Esophagus (tissue), 2 donors: Measurements from ENCODE around the gene CPAMD8. TPM values are rescaled to one million over a fixed set of nuclear protein-coding genes. Genes with fewer than 3 reads are reported as not detected.

ENCODE experiments used
- H3K27ac ChIP-seq, 2 donors: one replicate each; pipeline ENCODE4 v1.5.1; 2013; ENCODE audit warnings: low read depth in 2 of 2, mild to moderate bottlenecking in 2 of 2, inconsistent platforms in 1 of 2, low read length in 1 of 2, moderate library complexity in 1 of 2
- H3K27me3 ChIP-seq, 2 donors: one replicate each; pipeline ENCODE4 v1.6.1; 2013; ENCODE audit warnings: low read length in 2 of 2, control low read depth in 1 of 2, mild to moderate bottlenecking in 1 of 2; ENCODE audit not compliant: insufficient read depth in 2 of 2, control insufficient read depth in 1 of 2
- H3K36me3 ChIP-seq, 2 donors: one replicate each; pipeline ENCODE4 v1.6.1; 2013; ENCODE audit warnings: low read length in 1 of 2; ENCODE audit not compliant: control insufficient read depth in 2 of 2, insufficient read depth in 2 of 2
- H3K4me1 ChIP-seq, 2 donors: one replicate each; pipeline ENCODE4 v1.6.1; 2013; ENCODE audit warnings: low read length in 1 of 2; ENCODE audit not compliant: control insufficient read depth in 2 of 2, insufficient read depth in 2 of 2
- H3K4me3 ChIP-seq, 2 donors: one replicate each; pipeline ENCODE4 v1.5.1; 2013; ENCODE audit warnings: low read length in 2 of 2, mild to moderate bottlenecking in 2 of 2, low read depth in 1 of 2, moderate library complexity in 1 of 2
- H3K9me3 ChIP-seq, 2 donors: one replicate each; pipeline ENCODE4 v1.6.1; 2013; ENCODE audit warnings: mild to moderate bottlenecking in 2 of 2, low read depth in 1 of 2, low read length in 1 of 2, moderate library complexity in 1 of 2; ENCODE audit not compliant: control insufficient read depth in 2 of 2, insufficient read depth in 1 of 2
- WGBS, 2 donors: extraction: QIAGEN DNeasy Blood & Tissue Kit; methylation state at CpG; one replicate each; pipeline ENCODE4 v1.1.7; 2013; 5-methylcytosine and 5-hydroxymethylcytosine counted together
- polyA plus RNA-seq, 2 donors: library from polyadenylated mRNA; stranded (reverse); fragments of 200-250 nt; gene quantifications; one replicate each; pipeline ENCODE4 v1.2.3, GENCODE V29; 2013
- donor health status: healthy with polysubstance abuse.
- donor health status: Bipolar disorder and iron deficiency.

CPAMD8 gene
- polyA plus RNA-seq, 2 donors, result 1.0 to 1.9 TPM

DNA sequence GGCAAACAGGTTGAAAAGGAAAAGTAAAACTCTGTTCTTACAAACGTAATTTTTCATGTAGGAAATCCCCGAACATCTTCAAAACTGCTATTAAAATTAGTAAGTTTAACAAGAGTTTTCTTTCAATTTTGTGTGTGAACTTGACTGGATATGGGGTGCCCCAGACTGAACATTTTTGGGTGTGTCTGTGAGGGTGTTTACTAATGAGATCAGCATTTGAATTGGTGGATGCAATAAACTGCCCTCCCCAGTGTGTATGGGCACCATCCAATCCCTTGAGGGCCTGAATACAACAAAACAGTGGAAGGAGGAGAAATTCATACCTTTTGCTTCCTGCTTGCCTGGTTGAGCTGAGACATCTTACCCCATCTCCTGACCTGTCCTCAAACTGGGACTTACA, 36.8 kb upstream of the CPAMD8 start:
- Histone ChIP-seq H3K27me3 (no peaks in the 10 kb centered on the region), H3K9me3 (peaks cover 0 to 5% of the 10 kb centered on the region in 2 donors), H3K27ac (no peak overlapping the region), H3K36me3 (peaks cover 0 to 8% of the 10 kb centered on the region in 2 donors), H3K4me3 (no peak overlapping the region), H3K4me1 (no peaks in the 10 kb centered on the region)
- WGBS, 2 donors, result 82 to 88% methylated on average over 2 of the region's 2 CpGs

DNA sequence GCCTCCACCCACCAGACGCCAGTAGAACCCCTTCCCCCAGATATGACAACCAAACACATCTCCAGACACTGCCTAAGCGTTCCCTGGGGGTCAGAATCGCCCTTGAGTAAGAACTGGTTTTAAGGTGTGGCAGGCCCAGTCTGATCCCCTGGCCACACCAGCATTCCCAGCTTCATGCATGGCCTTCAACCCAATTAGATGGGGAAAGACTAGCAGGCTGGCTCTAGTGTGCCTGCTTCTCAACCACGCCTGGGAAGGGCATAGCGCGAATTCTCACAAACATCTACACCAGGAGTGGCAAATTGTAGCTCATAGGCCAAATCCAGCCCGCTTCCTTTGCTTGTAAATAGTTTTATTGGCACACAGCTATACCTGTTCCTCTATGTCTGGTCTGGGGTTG, 35.1 kb upstream of the CPAMD8 start:
- H3K27me3 ChIP-seq, result no peaks in the 10 kb centered on the region
- H3K36me3 ChIP-seq, result peaks cover 0 to 12% of the 10 kb centered on the region in 2 donors
- H3K9me3 ChIP-seq, result peaks cover 0 to 10% of the 10 kb centered on the region in 2 donors
- whole genome bisulfite sequencing, 2 donors, result 87 to 93% methylated on average over 7 of the region's 7 CpGs
- no peak overlapping the region for H3K4me3 ChIP-seq
- H3K27ac ChIP-seq, result no peak overlapping the region
- H3K4me1 ChIP-seq, result no peaks in the 10 kb centered on the region

DNA sequence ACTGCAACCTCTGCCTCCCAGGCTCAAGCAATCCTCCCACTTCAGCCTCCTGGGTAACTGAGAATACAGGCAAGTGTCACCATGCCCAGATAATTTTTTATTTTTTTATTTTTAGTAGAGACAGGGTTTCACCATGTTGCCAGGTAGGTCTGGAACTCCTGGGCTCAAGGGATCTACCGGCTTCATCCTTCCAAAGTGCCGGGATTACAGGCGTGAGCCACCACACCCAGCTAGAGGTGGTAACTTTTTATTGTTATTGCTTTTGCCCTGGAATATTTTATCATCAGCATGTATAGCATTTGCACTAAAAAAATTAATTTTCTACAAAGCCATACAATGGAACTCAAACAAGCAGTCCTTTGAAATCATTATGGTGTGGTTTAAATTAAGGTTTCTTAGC, 34.6 kb upstream of the CPAMD8 start:
- no peak overlapping the region for H3K4me3 ChIP-seq
- no peaks in the 10 kb centered on the region for H3K4me1 ChIP-seq
- H3K27ac ChIP-seq, result no peak overlapping the region
- H3K27me3 ChIP-seq, result no peaks in the 10 kb centered on the region
- WGBS, 2 donors, result 82 to 88% methylated on average over 3 of the region's 3 CpGs
- peaks cover 0 to 10% of the 10 kb centered on the region in 2 donors for H3K9me3 ChIP-seq
- H3K36me3 ChIP-seq, result peaks cover 0 to 12% of the 10 kb centered on the region in 2 donors

DNA sequence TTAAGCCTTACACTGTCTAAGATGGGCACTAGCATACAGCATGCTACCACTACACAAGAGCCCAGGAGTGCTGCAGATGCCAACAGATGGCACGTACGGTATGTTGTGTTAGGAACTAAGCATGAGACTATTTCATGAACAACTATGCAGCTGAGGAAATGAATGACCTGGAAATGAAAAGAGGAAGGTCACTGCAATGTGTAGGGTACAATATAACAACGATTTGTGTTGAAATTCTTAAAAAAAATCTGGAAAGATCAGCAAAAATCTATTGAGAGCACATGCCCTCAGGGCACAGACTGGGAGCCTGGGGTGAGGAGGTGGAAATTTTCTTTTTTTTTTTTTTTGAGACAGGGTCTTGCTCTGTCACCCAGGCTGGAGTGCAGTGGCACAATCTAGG, 34.2 kb upstream of the CPAMD8 start:
- Histone ChIP-seq H3K27ac (no peak overlapping the region), H3K36me3 (peaks cover 0 to 12% of the 10 kb centered on the region in 2 donors), H3K9me3 (peaks cover 0 to 10% of the 10 kb centered on the region in 2 donors), H3K4me3 (no peak overlapping the region), H3K4me1 (no peaks in the 10 kb centered on the region), H3K27me3 (no peaks in the 10 kb centered on the region)
- WGBS, 2 donors, result 90 to 92% methylated on average over 3 of the region's 3 CpGs

DNA sequence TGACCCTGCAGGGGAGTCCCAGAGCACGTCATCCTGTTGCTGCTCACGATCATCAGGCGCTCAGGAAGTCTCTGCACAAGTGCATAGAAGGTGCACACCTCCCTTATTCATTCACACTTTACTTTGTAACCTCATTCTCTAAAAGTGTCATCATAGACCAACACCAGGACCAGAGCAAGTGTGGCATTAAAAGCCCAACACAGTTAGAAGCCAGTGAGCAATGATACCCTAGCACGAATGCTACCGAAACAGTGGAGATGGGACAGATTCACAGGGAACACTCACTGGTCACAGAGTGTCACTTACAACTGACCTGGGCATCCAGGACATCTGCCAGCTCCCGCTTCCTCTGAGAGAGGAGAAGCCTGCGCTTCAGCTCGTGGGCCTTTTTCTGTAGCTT, 31.6 kb upstream of the CPAMD8 start:
- Histone ChIP-seq H3K27ac (no peak overlapping the region), H3K27me3 (no peaks in the 10 kb centered on the region), H3K36me3 (peaks cover 4 to 24% of the 10 kb centered on the region in 2 donors), H3K9me3 (peaks cover 0 to 10% of the 10 kb centered on the region in 2 donors), H3K4me3 (no peak overlapping the region), H3K4me1 (no peaks in the 10 kb centered on the region)
- WGBS, 2 donors, result 98 to 99% methylated on average over 8 of the region's 8 CpGs

DNA sequence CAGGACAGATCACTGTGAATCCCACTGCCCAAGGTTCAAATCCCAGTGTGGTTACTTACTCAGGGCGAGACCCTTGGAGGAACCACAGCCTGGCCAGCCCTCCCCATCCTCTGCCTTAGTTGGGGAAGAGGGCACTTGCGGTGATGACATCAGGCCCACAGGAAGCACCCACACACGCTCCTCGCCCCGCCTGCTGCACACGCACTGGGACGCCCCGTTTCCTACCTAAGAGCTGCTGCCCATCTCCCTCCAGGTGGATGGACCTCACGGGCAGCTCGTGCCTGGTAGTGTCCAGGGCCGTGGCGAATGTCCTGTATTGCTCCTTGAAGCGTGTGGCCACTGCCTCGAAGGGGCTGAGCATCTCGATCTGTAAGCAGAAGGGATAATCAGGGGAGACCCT, 29.0 kb upstream of the CPAMD8 start:
- Histone ChIP-seq H3K4me1 (no peaks in the 10 kb centered on the region), H3K4me3 (no peak overlapping the region), H3K27me3 (no peaks in the 10 kb centered on the region), H3K27ac (no peak overlapping the region), H3K9me3 (peaks cover 0 to 10% of the 10 kb centered on the region in 2 donors), H3K36me3 (peaks cover 4 to 31% of the 10 kb centered on the region in 2 donors)
- WGBS, 2 donors, result 93 to 94% methylated on average over 15 of the region's 15 CpGs

DNA sequence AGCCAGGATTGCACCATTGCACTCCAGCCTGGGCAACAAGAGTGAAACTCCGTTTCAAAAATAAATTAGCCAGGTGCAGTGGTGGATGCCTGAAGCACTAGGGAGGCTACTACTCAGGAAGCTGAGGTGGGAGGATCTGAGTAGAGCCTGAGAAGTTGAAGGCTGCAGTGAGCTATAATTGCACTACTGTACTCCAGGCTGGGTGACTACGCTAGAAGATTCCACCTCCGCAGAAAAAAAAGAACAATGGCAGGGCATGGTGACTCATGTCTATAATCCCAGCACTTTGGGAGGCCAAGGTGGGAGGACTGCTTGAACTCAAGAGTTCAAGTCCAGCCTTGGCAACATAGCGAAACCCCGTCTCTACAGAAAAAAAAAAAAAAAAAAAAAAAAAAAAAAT, 28.1 kb upstream of the CPAMD8 start:
- peaks cover 0 to 10% of the 10 kb centered on the region in 2 donors for H3K9me3 ChIP-seq
- H3K4me1 ChIP-seq, result no peaks in the 10 kb centered on the region
- H3K27ac ChIP-seq, result no peak overlapping the region
- no peaks in the 10 kb centered on the region for H3K27me3 ChIP-seq
- H3K36me3 ChIP-seq, result peaks cover 4 to 31% of the 10 kb centered on the region in 2 donors
- WGBS, 2 donors, result 92 to 99% methylated on average over 5 of the region's 5 CpGs
- H3K4me3 ChIP-seq, result no peak overlapping the region

DNA sequence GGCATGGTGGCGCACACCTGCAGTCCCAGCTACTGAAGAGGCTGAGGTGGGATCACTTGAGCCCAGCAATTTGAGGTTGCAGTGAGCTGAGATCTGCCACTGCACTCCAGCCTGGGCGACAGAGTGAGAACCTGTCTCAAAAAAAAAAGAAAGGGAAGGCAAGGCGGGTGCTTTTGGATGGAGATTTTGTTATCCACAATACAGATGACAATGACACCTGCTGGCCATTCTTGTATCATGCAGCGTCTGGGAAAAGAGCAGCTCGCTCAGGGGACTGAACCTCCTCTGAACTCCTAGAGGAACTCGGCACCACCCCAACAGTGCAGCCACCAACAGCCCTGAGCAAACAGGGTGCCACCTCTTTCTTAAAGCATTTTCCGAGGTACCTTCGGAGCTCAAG, 25.8 kb upstream of the CPAMD8 start:
- Histone ChIP-seq H3K4me1 (no peaks in the 10 kb centered on the region), H3K4me3 (no peak overlapping the region), H3K27ac (no peak overlapping the region), H3K9me3 (no peaks in the 10 kb centered on the region), H3K27me3 (no peaks in the 10 kb centered on the region), H3K36me3 (peaks cover 4 to 22% of the 10 kb centered on the region in 2 donors)
- WGBS, 2 donors, result 61 to 66% methylated on average over 8 of the region's 8 CpGs

DNA sequence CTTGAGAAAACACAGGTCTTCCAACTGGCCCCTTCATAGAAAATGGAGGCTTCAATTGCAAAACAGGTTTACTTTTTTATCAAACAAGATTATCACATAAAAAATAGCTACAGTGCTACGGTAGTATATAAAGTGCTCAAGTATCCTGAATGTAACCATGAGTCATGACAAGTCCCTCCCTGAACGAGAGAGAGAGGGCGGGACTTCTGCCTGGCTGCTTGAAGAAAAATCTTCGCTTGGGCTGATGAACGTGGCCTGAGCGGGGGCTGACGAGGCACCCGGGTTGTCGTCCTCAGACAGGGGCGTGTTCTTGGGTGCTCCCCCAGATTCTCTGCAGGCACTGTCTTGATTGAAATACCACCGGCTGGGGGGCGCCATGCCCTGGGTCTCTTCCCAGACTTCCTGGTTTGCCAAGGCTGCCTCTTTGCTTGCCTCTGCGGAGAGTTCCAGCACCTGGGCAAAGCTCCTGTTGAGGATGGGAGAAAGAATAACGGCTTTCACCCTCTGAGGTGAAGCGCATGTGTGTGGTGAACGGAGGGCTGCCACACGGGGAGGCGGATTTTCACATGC, 23.2 kb upstream of the CPAMD8 start:
- no peaks in the 10 kb centered on the region for H3K9me3 ChIP-seq
- H3K4me3 ChIP-seq, result no peak overlapping the region
- H3K27ac ChIP-seq, result no peak overlapping the region
- WGBS, 2 donors, result 72 to 75% methylated on average over 18 of the region's 18 CpGs
- H3K27me3 ChIP-seq, result no peaks in the 10 kb centered on the region
- peaks cover 4 to 17% of the 10 kb centered on the region in 2 donors for H3K36me3 ChIP-seq
- no peaks in the 10 kb centered on the region for H3K4me1 ChIP-seq

DNA sequence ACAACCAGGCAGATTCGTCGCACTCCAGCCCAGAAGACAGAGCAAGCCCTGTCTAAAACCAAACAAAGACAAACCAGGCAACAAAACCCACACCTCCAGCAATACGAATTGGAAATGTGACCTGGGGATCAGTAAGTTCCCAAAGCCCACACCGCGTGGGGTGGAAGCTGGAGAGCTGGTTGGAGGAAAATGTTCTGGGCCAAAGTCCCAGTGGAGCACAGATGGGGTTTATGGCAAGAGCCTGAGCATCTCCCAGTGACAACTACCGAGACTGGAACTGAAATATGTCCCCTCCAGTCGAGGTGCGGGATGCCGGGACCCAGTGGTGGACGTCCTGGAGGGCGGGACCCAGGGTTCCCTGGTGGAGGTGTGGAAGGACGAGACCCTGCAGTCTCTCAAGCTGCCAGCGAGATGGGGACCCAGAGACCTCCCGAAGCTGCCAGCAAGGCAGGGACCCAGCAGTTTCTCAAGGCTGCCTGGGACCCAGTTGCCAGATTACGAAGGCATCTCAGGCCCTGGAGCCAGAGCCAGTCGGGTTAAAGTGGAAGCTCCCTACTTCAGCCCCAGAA, 22.4 kb upstream of the CPAMD8 start:
- 87 to 90% methylated on average over 16 of the region's 16 CpGs for WGBS, 2 donors

More for the DNA sequence above, 22.4 kb upstream of the CPAMD8 start:
- H3K4me3 ChIP-seq, result no peak overlapping the region
- no peak overlapping the region for H3K27ac ChIP-seq
- H3K9me3 ChIP-seq, result no peaks in the 10 kb centered on the region
- H3K4me1 ChIP-seq, result no peaks in the 10 kb centered on the region
- no peaks in the 10 kb centered on the region for H3K27me3 ChIP-seq
- peaks cover 2 to 14% of the 10 kb centered on the region in 2 donors for H3K36me3 ChIP-seq
